ENCODE results near the gene FOXN3.
"Not testable (repeated sequence)": the region's sequence is repeated elsewhere in the genome, so short reads cannot be mapped to it uniquely, and the experiment has no call there.

FOXN3 gene

DNA sequence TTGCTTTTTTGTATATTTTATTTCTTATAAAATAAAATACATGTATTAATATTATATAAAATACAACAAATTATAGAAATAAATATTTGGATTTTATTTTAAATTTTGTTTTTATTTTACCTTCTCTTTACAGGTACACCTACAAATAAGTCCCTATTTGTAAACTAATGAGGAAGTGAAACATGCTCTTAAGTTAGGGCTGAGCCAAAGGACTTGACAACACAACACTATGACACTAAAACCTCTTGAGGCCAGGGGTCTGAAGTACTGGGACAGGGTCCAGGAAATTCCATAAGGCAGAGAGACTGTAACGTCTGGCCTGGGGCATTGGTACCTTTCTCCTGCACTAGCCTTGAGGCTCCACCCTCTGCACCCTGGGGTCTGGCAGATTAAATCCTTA, 293.2 kb downstream of the FOXN3 start:
- H3K4me3 ChIP-seq = no peak overlapping the region
- DNase-seq = no peak
- H3K36me3 ChIP-seq = no peaks in the 10 kb centered on the region
- no peak overlapping the region for H3K27ac ChIP-seq
- no peaks in the 10 kb centered on the region for H3K4me1 ChIP-seq
- H3K9me3 ChIP-seq = peaks cover 0 to 3% (median 0%) of the 10 kb centered on the region in 3 donors
- intact Hi-C loops (cut with DNase I; ENCODE audit: low total_unique reads) = no loop called here
- H3K27me3 ChIP-seq = no peaks in the 10 kb centered on the region
- TF ChIP-seq, protein P1, sequence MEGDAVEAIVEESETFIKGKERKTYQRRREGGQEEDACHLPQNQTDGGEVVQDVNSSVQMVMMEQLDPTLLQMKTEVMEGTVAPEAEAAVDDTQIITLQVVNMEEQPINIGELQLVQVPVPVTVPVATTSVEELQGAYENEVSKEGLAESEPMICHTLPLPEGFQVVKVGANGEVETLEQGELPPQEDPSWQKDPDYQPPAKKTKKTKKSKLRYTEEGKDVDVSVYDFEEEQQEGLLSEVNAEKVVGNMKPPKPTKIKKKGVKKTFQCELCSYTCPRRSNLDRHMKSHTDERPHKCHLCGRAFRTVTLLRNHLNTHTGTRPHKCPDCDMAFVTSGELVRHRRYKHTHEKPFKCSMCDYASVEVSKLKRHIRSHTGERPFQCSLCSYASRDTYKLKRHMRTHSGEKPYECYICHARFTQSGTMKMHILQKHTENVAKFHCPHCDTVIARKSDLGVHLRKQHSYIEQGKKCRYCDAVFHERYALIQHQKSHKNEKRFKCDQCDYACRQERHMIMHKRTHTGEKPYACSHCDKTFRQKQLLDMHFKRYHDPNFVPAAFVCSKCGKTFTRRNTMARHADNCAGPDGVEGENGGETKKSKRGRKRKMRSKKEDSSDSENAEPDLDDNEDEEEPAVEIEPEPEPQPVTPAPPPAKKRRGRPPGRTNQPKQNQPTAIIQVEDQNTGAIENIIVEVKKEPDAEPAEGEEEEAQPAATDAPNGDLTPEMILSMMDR (IDR thresholded peaks at IDR 0.05) = no peak

DNA sequence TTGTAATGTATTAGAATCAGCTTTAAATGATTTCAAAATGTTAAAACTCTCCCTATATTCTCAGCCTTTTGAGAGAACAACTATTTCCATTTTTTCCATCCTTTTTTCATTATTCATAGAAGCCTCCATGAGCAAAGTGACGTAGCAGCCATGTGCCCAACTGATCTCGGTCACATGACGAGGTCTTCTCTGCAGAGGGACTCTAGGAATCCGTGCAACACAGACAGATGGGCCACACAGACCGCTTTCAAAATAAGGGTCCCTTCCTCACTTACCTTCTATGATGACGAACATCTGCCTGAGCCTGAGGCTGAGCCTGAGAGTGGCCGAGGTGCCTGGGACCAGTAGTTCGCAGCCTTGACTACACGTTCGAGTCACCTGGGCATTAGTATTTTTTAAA, 293.8 kb downstream of the FOXN3 start:
- Histone ChIP-seq H3K4me1 (no peaks in the 10 kb centered on the region), H3K4me3 (no peak overlapping the region), H3K27ac (no peak overlapping the region), H3K9me3 (peaks cover 0 to 3% (median 0%) of the 10 kb centered on the region in 3 donors), H3K27me3 (no peaks in the 10 kb centered on the region), H3K36me3 (no peaks in the 10 kb centered on the region)
- no peak for DNase-seq
- intact Hi-C loops (cut with DNase I; ENCODE audit: low total_unique reads) = no loop called here
- TF ChIP-seq, protein P1 (IDR thresholded peaks at IDR 0.05) = no peak

DNA sequence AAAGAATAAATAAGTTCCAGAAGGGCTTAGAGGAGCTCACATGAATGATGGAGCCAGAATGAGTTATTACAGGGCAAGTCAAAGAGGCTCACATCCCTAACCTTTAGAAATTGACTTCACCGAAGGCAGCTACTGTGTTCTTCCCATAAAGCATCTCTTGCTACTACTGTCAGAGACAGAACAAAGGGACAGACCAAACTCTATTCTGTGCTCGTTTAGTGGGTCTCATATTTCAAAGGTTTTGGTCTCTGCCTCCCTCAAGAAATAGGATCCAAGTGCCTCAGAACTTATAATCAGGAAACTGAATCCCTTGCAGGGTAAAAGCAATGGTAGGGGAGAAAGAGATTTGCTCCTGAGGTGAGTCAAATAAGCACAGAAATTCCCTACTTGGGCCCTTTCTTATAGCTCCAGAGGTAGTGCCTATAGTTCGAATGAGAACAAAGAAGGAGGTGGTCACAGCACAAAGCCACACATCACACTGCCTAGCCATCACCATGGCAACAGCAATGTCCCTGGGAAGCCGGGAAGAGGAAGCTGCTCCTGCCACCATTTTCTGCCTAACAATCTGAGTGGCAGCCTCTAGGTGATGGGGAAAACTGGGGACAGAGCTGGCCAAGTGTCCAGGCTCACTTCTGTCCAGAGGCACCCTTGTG, 294.9 kb downstream of the FOXN3 start:
- Histone ChIP-seq H3K27me3 (no peaks in the 10 kb centered on the region), H3K4me3 (no peak overlapping the region), H3K27ac (no peak overlapping the region), H3K9me3 (peaks cover 0 to 3% (median 0%) of the 10 kb centered on the region in 3 donors), H3K36me3 (no peaks in the 10 kb centered on the region), H3K4me1 (no peaks in the 10 kb centered on the region)
- intact Hi-C loops (cut with DNase I; ENCODE audit: low total_unique reads) = no loop called here
- DNase-seq = no peak
- TF ChIP-seq, protein P1 (IDR thresholded peaks at IDR 0.05) = no peak

DNA sequence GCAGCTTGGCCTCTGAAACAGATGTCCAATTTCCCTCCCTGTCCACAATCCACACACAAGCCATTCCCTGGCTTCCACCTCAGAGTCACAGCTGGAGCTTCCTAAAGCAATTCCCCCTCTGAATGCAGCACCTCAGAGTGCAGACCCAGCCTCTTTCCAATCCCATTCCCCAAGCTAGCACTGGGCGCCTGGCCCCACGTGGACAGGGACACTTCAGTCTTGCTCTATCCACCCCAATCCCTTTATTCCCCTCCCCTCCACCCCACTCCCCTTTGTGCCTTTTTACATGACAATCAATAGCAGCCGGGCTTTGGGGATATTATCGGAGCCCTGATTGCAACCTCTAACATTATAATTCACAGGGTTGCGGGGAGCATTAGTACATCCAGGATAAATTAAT, 300.0 kb downstream of the FOXN3 start:
- intact Hi-C loops (cut with DNase I; ENCODE audit: low total_unique reads) = no loop called here
- TF ChIP-seq, protein P1 (IDR thresholded peaks at IDR 0.05) = no peak
- Histone ChIP-seq H3K9me3 (peaks cover 0 to 3% (median 0%) of the 10 kb centered on the region in 3 donors), H3K27me3 (no peaks in the 10 kb centered on the region), H3K27ac (no peak overlapping the region), H3K4me3 (no peak overlapping the region), H3K4me1 (no peaks in the 10 kb centered on the region), H3K36me3 (no peaks in the 10 kb centered on the region)
- no peak for DNase-seq

DNA sequence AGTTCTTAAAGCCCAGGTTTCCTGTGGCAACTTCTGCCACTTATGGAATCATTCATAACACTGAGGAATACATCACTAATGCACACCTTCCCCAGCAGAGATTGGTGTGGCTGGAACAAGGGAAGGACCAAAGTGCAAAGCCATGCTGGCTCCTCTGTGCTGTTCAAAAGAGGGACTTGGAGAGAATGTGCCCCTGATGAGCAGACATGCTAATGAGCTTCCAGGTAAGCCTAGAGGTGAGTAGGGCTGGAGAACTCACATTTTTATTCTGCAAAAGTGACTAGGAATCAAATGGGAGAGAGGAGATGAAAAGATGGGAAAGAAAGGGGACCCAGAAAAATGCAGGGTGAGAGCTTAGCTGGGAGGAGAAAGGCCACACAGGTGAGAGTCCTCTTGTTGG, 302.9 kb downstream of the FOXN3 start:
- Histone ChIP-seq H3K27ac (no peak overlapping the region), H3K36me3 (no peaks in the 10 kb centered on the region), H3K4me3 (no peak overlapping the region), H3K4me1 (no peaks in the 10 kb centered on the region), H3K9me3 (no peaks in the 10 kb centered on the region), H3K27me3 (no peaks in the 10 kb centered on the region)
- TF ChIP-seq, protein P1 (IDR thresholded peaks at IDR 0.05) = no peak
- no peak for DNase-seq
- intact Hi-C loops (cut with DNase I; ENCODE audit: low total_unique reads) = no loop called here

DNA sequence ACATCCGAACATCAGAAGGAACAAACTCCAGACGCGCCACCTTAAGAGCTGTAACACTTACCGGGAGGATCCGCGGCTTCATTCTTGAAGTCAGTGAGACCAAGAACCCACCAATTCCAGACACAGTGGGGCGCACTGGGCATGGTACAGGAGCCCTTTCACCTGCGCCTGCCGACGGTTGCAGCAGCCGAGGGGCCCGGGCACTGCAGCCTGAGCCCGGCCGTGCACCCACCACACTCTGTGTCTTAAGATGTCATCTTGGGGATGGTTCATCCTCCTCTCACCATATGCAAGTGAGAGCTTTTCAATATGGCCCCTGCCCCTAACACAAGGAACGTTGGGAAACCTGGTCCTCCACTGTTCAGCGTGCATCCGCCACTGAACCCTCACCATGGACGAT, 304.3 kb downstream of the FOXN3 start:
- intact Hi-C loops (cut with DNase I; ENCODE audit: low total_unique reads) = no loop called here
- TF ChIP-seq, protein P1 (IDR thresholded peaks at IDR 0.05) = no peak

DNA sequence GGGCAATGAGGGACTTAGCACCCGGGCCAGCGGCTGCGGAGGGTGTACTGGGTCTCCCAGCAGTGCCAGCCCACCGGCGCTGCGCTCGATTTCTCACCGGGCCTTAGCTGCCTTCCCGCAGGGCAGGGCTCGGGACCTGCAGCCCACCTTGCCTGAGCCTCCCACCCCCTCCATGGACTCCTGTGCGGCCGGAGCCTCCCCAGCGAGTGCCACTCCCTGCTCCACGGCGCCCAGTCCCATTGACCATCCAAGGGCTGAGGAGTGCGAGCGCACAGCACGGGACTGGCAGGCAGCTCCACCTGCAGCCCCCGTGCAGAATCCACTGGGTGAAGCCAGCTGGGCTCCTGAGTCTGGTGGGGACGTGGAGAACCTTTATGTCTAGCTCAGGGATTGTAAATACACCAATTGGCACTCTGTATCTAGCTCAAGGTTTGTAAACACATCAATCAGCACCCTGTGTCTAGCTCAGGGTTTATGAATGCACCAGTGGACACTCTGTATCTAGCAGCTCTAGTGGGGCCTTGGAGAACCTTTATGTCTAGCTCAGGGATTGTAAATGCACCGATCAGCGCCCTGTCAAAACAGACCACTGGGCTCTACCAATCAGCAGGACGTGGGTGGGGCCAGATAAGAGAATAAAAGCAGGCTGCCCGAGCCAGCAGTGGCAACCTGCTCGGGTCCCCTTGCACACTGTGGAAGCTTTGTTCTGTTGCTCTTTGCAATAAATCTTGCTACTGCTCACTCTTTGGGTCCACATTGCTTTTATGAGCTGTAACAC, 305.1 kb downstream of the FOXN3 start:
- H3K36me3 ChIP-seq; H3K4me3 ChIP-seq; H3K4me1 ChIP-seq; H3K9me3 ChIP-seq; H3K27ac ChIP-seq; intact Hi-C loops (cut with DNase I; ENCODE audit: low total_unique reads); DNase-seq; H3K27me3 ChIP-seq: not testable (repeated sequence)

More for the DNA sequence above, 304.3 kb downstream of the FOXN3 start:
- Histone ChIP-seq H3K36me3 (no peaks in the 10 kb centered on the region), H3K9me3 (no peaks in the 10 kb centered on the region), H3K27ac (no peak overlapping the region), H3K4me3 (no peak overlapping the region), H3K4me1 (no peaks in the 10 kb centered on the region), H3K27me3 (no peaks in the 10 kb centered on the region)
- DNase-seq = no peak

DNA sequence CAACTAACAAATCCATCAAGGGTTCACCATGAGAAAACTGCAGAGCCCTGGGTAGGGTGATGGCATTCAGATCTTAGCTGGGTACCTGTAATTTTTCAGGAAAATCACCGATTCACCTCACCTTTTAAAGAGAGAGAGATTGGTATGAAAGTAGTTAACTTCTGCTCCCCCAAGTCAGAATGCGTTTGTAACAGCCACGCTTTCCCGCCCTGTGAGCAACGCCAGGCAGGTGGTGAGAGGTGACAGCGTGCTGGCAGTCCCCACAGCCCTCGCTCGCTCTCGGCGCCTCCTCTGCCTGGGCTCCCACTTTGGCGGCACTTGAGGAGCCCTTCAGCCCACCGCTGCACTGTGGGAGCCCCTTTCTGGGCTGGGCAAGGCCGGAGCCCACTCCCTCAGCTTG, 305.8 kb downstream of the FOXN3 start:
- H3K9me3 ChIP-seq; intact Hi-C loops (cut with DNase I; ENCODE audit: low total_unique reads); H3K27me3 ChIP-seq; H3K4me1 ChIP-seq; H3K36me3 ChIP-seq; DNase-seq; H3K4me3 ChIP-seq; H3K27ac ChIP-seq: not testable (repeated sequence)
